ENCODE data around the gene OR9Q1. TPM values are rescaled to one million over a fixed set of nuclear protein-coding genes. Genes with fewer than 3 reads are reported as not detected.

The OR9Q1 gene
- total and polyA plus RNA-seq, 2 of the 13 experiments (the other 11 are each of a cell fraction or from before 2014, with no cell fraction given): not detected

GRCh38 chr11:57979532-57980079 is 44.1 kb upstream of the OR9Q1 start (continued):
- TF ChIP-seq, protein P1, sequence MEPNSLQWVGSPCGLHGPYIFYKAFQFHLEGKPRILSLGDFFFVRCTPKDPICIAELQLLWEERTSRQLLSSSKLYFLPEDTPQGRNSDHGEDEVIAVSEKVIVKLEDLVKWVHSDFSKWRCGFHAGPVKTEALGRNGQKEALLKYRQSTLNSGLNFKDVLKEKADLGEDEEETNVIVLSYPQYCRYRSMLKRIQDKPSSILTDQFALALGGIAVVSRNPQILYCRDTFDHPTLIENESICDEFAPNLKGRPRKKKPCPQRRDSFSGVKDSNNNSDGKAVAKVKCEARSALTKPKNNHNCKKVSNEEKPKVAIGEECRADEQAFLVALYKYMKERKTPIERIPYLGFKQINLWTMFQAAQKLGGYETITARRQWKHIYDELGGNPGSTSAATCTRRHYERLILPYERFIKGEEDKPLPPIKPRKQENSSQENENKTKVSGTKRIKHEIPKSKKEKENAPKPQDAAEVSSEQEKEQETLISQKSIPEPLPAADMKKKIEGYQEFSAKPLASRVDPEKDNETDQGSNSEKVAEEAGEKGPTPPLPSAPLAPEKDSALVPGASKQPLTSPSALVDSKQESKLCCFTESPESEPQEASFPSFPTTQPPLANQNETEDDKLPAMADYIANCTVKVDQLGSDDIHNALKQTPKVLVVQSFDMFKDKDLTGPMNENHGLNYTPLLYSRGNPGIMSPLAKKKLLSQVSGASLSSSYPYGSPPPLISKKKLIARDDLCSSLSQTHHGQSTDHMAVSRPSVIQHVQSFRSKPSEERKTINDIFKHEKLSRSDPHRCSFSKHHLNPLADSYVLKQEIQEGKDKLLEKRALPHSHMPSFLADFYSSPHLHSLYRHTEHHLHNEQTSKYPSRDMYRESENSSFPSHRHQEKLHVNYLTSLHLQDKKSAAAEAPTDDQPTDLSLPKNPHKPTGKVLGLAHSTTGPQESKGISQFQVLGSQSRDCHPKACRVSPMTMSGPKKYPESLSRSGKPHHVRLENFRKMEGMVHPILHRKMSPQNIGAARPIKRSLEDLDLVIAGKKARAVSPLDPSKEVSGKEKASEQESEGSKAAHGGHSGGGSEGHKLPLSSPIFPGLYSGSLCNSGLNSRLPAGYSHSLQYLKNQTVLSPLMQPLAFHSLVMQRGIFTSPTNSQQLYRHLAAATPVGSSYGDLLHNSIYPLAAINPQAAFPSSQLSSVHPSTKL (CRISPR knock-in tag; IDR thresholded peaks at IDR 0.05): 0 out of 2 replicates have a peak, but pooled peaks have one; percentile 8
- no peak for TF ChIP-seq ZNF788 (CRISPR knock-in tag; IDR thresholded peaks at IDR 0.05; ENCODE audit: borderline replicate concordance)
- no peak for TF ChIP-seq EEA1 (CRISPR knock-in tag; IDR thresholded peaks at IDR 0.05; ENCODE audit: borderline replicate concordance)
- TF ChIP-seq RNF2 (conservative IDR thresholded peaks at IDR 0.05; ENCODE audit: low read depth): no peak
- TF ChIP-seq TBL1XR1 (IDR thresholded peaks at IDR 0.05; ENCODE audit: borderline replicate concordance, low read length, partially characterized antibody): no peak
- no peak for TF ChIP-seq E2F2 (CRISPR knock-in tag; IDR thresholded peaks at IDR 0.05; ENCODE audit: borderline replicate concordance)
- TF ChIP-seq ESRRA (CRISPR knock-in tag; IDR thresholded peaks at IDR 0.05; ENCODE audit: low read depth): no peak
- no peak for TF ChIP-seq ATF5 (CRISPR knock-in tag; IDR thresholded peaks at IDR 0.05; ENCODE audit: low read depth)
- TF ChIP-seq NR2F2 (IDR thresholded peaks at IDR 0.05; ENCODE audit: borderline replicate concordance, low read depth): peak; percentile 73; the same call in 1 of the 2 replicates
- 0 out of 2 replicates have a peak, but pooled peaks have one; percentile 28 for TF ChIP-seq THRA (CRISPR knock-in tag; IDR thresholded peaks at IDR 0.05; ENCODE audit: borderline replicate concordance)
- no peak for TF ChIP-seq HNF1A (IDR thresholded peaks at IDR 0.05; ENCODE audit: low read depth)
- TF ChIP-seq HNF1A (CRISPR knock-in tag; IDR thresholded peaks at IDR 0.05; ENCODE audit: borderline replicate concordance): peak; percentile 53; the same call in 1 of the 2 replicates
- TF ChIP-seq RBFOX2 (IDR thresholded peaks at IDR 0.05; ENCODE audit: low read depth, low read length): peak; percentile 70
- TF ChIP-seq ZNF572 (CRISPR knock-in tag; IDR thresholded peaks at IDR 0.05): no peak
- TF ChIP-seq TEAD2 (CRISPR knock-in tag; IDR thresholded peaks at IDR 0.05): no peak
